NCI-H748 treated with DMSO at 0.1 percent for 48 hours (cell line): ENCODE data around the gene CRPPA.
A peak's percentile ranks its signal among the peaks of the same experiment; 100 is the strongest.
"Not testable (repeated sequence)": the region's sequence is repeated elsewhere in the genome, so short reads cannot be mapped to it uniquely, and the experiment has no call there.

Experiments used
- DNase-seq: peaks from one replicate; lab custom pipeline; 2025; lab: John Stamatoyannopoulos, UW

Gene CRPPA

GRCh38 chr7:16421333-16422102 lies at the start of gene CRPPA:
Gene CRPPA (minus strand): TSS chr7:16421538. CDS start chr7:16421322, 216 bp downstream.
- no peak for DNase-seq

- DNase-seq: peak; percentile 68
Observed at GRCh38 chr7:16465469-16466361, 44.4 kb upstream of the CRPPA start, which contains the start of gene SOSTDC1. Gene SOSTDC1 (minus strand): TSS chr7:16465738. CDS start chr7:16465668, 70 bp downstream.

- no peak for DNase-seq
Observed at GRCh38 chr7:16463949-16464715, 42.8 kb upstream of the CRPPA start.

- DNase-seq: no peak
Observed at GRCh38 chr7:16463520-16463919, 42.2 kb upstream of the CRPPA start.

- DNase-seq: no peak
Observed at GRCh38 chr7:16462431-16462889, 41.1 kb upstream of the CRPPA start.

GRCh38 chr7:16460789-16461493 lies 39.6 kb upstream of the CRPPA start:
- DNase-seq: no peak

GRCh38 chr7:16456303-16456702 lies 35.0 kb upstream of the CRPPA start:
- not testable (repeated sequence) for DNase-seq

GRCh38 chr7:16455591-16455990 lies 34.3 kb upstream of the CRPPA start:
- DNase-seq: no peak

- no peak for DNase-seq
Observed at GRCh38 chr7:16450366-16450765, 29.0 kb upstream of the CRPPA start.

GRCh38 chr7:16447876-16448275 lies 26.5 kb upstream of the CRPPA start:
- no peak for DNase-seq

GRCh38 chr7:16446508-16446907 lies 25.2 kb upstream of the CRPPA start:
- DNase-seq: no peak

- not testable (repeated sequence) for DNase-seq
Observed at GRCh38 chr7:16443871-16444270, 22.5 kb upstream of the CRPPA start.

- DNase-seq: no peak
Observed at GRCh38 chr7:16438988-16439387, 17.6 kb upstream of the CRPPA start.

- no peak for DNase-seq
Observed at GRCh38 chr7:16436306-16436705, 15.0 kb upstream of the CRPPA start.

GRCh38 chr7:16433568-16434122 lies 12.3 kb upstream of the CRPPA start:
- DNase-seq: no peak

- DNase-seq: no peak
Observed at GRCh38 chr7:16432425-16432731, 11.0 kb upstream of the CRPPA start.

- DNase-seq: no peak
Observed at GRCh38 chr7:16431646-16432424, 10.5 kb upstream of the CRPPA start.

- no peak for DNase-seq
Observed at GRCh38 chr7:16430133-16430532, 8.8 kb upstream of the CRPPA start.

GRCh38 chr7:16428672-16429071 lies 7.3 kb upstream of the CRPPA start:
- no peak for DNase-seq

GRCh38 chr7:16428182-16428581 lies 6.8 kb upstream of the CRPPA start:
- DNase-seq: no peak
